Stimulated activated CD8-positive, alpha-beta memory T cell treated with anti-CD3 and anti-CD28 coated beads, Interleukin-4, amount 100 ng/mL, for 1 hour (primary cell): ENCODE data around the gene EML4.

Source experiments
- DNase-seq, 2 donors: peaks; one replicate each; pipeline ENCODE4 v3.0.0-alpha.2; 2020; ENCODE audit warnings: low read depth in 2 of 2, low spot score in 1 of 2

EML4 gene

DNA sequence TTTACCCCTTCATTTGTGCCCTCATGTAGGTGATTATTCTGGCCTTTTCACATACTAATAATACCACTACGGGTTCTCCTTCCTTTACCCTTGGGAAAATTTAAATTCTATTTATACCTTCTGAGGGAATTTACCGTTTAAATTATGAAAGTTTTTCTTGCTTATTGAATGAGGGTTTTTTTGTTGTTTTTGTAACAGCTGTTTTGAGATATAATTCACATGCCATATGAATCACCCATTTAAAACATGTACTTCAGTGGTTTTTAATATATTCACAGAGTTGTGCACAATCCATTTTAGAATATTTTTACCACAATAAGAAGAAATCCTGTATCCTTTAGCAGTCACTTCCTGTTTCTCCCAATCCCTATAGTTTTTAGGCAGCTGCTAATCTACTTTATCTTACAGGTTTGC, 54.7 kb downstream of the EML4 start:
- DNase-seq = no peak

DNA sequence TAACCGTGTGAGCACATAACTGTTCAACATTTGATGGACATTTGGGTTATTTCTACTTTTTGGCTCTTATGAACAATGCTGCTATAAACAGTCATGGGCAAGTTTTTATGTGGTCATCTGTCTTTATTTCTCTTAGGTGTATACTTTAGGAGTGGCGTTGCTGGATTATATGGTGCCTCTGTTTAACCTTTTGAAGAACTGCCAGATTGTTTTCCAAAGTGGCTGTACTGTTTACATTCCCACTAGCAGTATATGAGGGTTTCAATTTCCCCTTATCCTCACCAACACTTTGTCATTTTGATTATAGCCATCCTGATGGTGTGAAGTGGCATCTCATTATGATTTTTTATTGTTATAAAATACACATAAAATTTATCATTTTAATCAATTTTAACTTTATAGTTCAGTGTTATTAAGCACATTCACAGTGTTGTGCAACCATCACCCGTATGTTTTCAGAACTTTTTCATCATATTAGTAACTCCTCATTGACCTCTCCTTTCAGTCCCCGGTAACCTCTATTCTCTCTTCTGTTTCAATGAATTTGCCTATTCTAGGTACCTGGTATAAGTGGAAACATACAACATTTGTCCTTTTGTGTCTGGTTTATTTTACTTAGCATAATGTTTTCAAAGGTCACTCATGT, 55.4 kb downstream of the EML4 start:
- DNase-seq = no peak

DNA sequence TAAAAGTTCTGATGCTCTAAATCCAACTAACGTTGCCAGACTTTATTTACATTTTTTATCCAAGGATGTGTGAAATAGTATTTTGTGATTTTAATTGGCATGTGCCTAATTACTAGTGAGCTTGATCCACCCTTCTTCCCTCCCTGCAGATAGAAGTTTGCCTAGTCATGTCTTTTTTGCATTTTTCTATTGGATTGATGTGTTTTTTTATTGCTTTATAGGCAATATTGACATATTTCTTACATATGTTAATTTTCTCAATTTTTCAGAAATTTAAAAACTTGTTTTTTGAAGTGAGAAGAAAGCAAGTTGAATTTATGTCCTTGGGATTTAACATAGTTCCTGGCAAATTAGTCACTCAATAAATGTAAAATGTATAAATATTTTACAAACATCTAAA, 56.4 kb downstream of the EML4 start:
- no peak for DNase-seq

GRCh38 chr2:42227491-42227890, 58.3 kb downstream of the EML4 start:
- DNase-seq = no peak

DNA sequence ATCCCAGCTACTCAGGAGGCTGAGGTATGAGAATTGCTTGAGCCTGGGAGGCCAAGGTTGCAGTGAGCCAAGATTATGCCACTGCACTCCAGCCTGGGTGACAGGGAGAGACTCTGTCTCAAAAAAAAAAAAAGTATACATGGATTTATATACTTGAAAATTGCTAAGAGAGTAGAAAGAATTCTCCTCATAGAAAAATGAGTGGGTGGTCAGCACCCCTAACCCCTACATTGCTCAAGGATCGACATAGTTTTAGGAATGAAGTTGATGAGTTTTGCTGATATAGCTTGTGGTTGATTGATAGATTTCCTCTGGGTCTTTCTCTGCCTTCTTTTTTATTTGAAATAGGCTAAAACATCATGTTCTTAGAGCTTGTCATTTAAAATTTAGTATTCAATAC, 58.9 kb downstream of the EML4 start:
- no peak for DNase-seq

DNA sequence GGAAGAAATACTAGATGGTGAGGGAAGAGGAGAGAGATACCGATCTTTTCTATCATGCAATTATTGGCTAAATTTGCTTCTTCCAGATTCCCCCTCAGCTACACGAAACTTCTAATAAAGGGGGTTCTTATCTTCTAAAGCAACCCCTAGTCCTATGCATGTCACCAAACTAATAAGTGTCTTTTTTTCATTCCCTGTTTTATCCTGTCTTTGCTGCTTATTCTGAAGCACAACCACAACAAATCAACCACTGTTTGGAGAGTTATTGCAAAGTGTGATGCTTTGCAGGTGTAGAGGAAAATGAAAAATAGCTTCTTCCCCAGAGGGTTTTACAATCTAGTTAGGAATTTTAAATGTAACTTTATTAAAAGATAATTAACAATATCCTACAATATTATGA, 60.8 kb downstream of the EML4 start:
- DNase-seq = no peak

- no peak for DNase-seq
Observed at GRCh38 chr2:42230891-42231290, 61.7 kb downstream of the EML4 start.

DNA sequence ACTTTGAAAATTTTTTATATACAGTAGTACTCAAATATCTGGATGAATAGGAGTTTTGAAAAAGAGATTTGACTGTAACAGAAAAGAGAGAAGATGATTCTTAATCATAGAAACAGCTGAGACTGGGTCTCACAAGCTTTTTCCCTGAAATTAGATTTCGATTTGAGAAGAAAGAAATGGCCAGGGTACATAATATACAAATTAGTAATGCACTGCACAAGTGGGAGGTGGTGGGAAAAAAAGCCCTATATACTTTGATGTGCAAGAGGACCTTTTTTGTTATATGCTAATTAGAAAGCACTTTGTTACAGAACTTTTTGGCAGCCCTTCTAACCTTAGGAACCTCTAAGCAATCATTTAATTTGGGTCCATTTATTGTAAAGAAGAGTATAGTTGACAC, 62.9 kb downstream of the EML4 start:
- DNase-seq = no peak

GRCh38 chr2:42233976-42234441, 64.9 kb downstream of the EML4 start:
- no peak for DNase-seq

DNA sequence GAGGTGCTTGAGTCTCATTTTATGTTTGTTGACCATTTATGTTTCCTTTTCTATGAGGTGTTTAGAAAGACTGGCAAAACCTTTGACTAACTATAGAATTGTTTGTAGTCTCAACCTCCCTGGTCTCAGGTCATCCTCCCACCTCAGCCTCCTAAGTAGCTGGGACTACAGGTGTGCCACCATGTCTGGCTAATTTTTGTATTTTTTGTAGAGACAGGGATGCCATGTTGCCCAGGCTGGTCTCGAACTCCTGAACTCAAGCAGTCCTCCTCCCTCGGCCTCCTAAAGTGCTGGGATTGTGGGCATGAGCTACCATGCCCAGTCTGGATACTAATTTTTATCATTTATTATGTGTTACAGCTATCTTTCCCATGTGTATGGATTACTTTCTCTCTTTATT, 67.8 kb downstream of the EML4 start:
- DNase-seq = no peak

GRCh38 chr2:42238644-42239288, 69.6 kb downstream of the EML4 start:
- DNase-seq = no peak

DNA sequence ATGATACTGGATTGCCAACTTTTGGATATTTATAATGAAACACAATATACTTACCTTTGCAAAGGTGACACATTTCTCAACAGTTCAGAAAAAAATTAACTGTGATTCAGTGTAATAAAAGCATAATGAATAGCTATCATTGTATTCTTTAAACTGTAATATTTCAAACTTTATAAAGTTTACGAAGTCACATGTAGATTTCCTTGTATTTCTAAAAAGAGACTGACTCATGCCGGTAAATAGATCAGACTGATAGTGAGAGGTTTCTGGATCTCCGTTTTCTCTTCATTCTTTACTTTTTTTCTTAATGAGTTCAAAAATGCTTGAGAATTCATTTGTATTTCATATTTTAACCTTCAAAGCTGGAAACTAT, 70.1 kb downstream of the EML4 start:
- no peak for DNase-seq

GRCh38 chr2:42239811-42240210, 70.7 kb downstream of the EML4 start:
- DNase-seq = no peak

- DNase-seq = no peak
Observed at GRCh38 chr2:42241517-42241916, 72.4 kb downstream of the EML4 start.

DNA sequence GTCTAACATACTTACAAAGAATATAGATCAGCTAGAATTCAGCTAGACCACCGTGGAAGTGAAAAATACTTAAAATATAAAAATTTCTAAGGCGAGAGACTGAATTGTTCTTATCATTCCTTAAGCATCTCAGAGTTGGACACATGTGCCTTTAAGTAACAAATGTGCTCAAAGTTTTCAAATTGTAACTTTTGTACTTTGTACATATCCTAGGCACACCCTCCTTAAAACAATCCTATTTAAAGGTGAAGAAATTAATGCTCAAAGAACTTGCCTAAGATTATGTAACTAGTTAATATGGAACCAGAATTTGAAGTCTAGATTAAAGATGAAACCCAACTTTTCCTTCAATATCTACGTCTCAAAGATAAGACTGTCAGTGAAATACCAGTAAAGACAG, 74.1 kb downstream of the EML4 start:
- DNase-seq = no peak

- DNase-seq = no peak
Observed at GRCh38 chr2:42244520-42244919, 75.4 kb downstream of the EML4 start.

DNA sequence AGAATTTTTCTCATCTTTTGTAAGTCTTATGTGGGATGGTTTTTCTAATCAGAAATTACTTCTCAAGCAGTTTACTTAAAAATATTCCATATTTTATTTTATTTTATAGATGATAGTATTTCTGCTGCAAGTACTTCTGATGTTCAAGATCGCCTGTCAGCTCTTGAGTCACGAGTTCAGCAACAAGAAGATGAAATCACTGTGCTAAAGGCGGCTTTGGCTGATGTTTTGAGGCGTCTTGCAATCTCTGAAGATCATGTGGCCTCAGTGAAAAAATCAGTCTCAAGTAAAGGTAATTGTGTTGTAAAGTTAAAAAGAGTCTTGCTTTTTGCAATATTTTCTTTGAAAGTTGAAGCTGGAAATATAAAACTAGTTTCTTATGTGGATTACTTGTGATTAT, 76.2 kb downstream of the EML4 start:
- DNase-seq = no peak

- no peak for DNase-seq
Observed at GRCh38 chr2:42246562-42246961, 77.4 kb downstream of the EML4 start.

- no peak for DNase-seq
Observed at GRCh38 chr2:42248846-42249245, 79.7 kb downstream of the EML4 start.

DNA sequence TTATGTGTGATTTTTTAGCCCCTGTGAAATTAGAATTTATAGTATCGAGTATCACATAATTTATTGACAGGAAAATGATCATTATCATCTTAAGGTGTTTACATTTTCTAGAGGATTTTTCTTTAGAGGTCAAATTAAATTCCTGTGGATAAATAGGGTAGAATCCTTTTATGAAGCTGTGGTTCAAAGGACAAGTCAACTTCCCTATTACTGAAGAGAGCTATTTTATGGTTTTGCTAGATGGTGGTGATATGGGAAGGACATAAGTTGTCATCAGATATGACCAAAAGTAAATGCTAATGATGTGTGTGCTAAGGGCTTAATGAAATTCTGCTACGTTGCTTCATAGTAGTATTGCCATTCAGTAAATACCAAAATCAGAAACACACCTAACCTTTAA, 80.1 kb downstream of the EML4 start:
- DNase-seq = no peak

- no peak for DNase-seq
Observed at GRCh38 chr2:42249887-42250286, 80.7 kb downstream of the EML4 start.

- DNase-seq = no peak
Observed at GRCh38 chr2:42250925-42251324, 81.8 kb downstream of the EML4 start.

- no peak for DNase-seq
Observed at GRCh38 chr2:42252464-42252863, 83.3 kb downstream of the EML4 start.
